Glutamatergic neuron (in vitro differentiated cells): ENCODE data around the gene ARHGAP25. TPM values are rescaled to one million over a fixed set of nuclear protein-coding genes. Genes with fewer than 3 reads are reported as not detected.

ENCODE experiments used
- DNase-seq: peaks from one replicate; pipeline ENCODE4 v3.0.0; 2022
- H3K27ac Mint-ChIP-seq: one replicate; pipeline ENCODE4 v1.8.0; 2020; ENCODE audit warnings: mild to moderate bottlenecking, mixed read lengths, inconsistent platforms; ENCODE audit not compliant: unreplicated experiment
- H3K27me3 Mint-ChIP-seq: one replicate; pipeline ENCODE4 v1.8.0; 2020; ENCODE audit warnings: mild to moderate bottlenecking, moderate library complexity, mixed read lengths, inconsistent platforms; ENCODE audit not compliant: unreplicated experiment
- H3K36me3 Mint-ChIP-seq: one replicate; pipeline ENCODE4 v1.8.0; 2020; ENCODE audit warnings: mild to moderate bottlenecking, mixed read lengths, inconsistent platforms; ENCODE audit not compliant: unreplicated experiment
- H3K4me1 Mint-ChIP-seq: one replicate; pipeline ENCODE4 v1.8.0; 2020; ENCODE audit warnings: mild to moderate bottlenecking, low read depth, mixed read lengths, inconsistent platforms; ENCODE audit not compliant: unreplicated experiment
- H3K4me3 Mint-ChIP-seq: one replicate; pipeline ENCODE4 v1.8.0; 2020; ENCODE audit warnings: mild to moderate bottlenecking, mixed read lengths, inconsistent platforms; ENCODE audit not compliant: unreplicated experiment
- H3K9me3 Mint-ChIP-seq: one replicate; pipeline ENCODE4 v1.8.0; 2020; ENCODE audit warnings: mild to moderate bottlenecking, moderate library complexity, mixed read lengths, inconsistent platforms; ENCODE audit not compliant: unreplicated experiment
- CTCF ChIP-seq: fragments of 200-600 bp; sonication (generic); IDR thresholded peaks from one replicate; pipeline ENCODE4 v1.5.0; 2021; ENCODE audit not compliant: partially characterized antibody, unreplicated experiment
- total RNA-seq: library from RNA; stranded (reverse); fragmentation: NEBNext Ultra II Directional; extraction: Animal tissue kit (Norgen Biotek cat#: 25700); gene quantifications from one replicate; pipeline ENCODE4 v1.2.1, GENCODE V29; 2021; ENCODE audit not compliant: unreplicated experiment

Gene ARHGAP25
- total RNA-seq, 1 donor from 2014 or later, result 1.4 TPM

DNA sequence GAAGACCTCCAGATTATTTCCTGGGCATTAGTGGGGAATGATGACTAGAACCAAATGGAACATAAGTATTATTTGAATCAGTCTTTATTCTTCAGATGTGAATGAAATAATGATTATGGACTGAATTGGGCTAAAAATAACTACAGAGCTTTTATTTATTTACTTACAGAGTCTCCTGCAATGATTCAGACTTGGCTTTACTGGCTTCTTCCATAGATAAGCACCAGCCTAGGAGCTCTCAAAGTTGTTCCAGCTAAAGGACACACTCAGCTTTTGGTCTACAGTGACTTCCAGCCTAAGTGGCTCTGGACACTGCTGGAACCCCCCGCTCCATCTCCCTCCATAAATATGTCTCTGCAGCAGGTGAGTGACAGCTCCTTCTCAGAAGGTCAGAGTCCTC lies 24.3 kb upstream of the ARHGAP25 start:
- no peaks in the 10 kb centered on the region for H3K9me3 Mint-ChIP-seq
- no peaks in the 10 kb centered on the region for H3K4me1 Mint-ChIP-seq
- no peak for TF ChIP-seq CTCF
- no peaks in the 10 kb centered on the region for H3K36me3 Mint-ChIP-seq
- H3K27ac Mint-ChIP-seq, result no peak overlapping the region
- H3K4me3 Mint-ChIP-seq, result no peak overlapping the region
- peaks cover 3% of the 10 kb centered on the region for H3K27me3 Mint-ChIP-seq
- no peak for DNase-seq

DNA sequence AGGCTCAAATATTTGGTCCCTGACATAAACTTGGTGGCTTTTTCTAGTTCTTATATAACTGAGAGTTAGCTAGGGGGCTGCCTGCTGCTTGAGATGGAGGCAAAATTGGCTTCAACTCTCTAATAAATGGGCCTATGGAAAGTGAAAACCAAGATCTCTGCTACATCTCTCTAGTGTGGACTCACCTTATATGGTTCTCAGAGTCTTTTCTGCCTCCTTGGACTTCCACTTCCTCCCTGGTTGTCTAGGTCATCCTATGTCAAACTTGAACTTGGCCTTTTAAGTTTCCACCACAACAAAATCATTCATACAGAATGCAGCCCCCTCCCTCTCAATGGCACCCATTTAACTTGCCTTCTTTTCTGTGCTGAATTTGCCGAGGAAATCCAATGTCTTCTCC lies 23.9 kb upstream of the ARHGAP25 start:
- no peak overlapping the region for H3K27ac Mint-ChIP-seq
- no peak for DNase-seq
- TF ChIP-seq CTCF, result no peak
- no peak overlapping the region for H3K4me3 Mint-ChIP-seq
- peaks cover 3% of the 10 kb centered on the region for H3K27me3 Mint-ChIP-seq
- H3K36me3 Mint-ChIP-seq, result no peaks in the 10 kb centered on the region
- no peaks in the 10 kb centered on the region for H3K4me1 Mint-ChIP-seq
- H3K9me3 Mint-ChIP-seq, result no peaks in the 10 kb centered on the region

DNA sequence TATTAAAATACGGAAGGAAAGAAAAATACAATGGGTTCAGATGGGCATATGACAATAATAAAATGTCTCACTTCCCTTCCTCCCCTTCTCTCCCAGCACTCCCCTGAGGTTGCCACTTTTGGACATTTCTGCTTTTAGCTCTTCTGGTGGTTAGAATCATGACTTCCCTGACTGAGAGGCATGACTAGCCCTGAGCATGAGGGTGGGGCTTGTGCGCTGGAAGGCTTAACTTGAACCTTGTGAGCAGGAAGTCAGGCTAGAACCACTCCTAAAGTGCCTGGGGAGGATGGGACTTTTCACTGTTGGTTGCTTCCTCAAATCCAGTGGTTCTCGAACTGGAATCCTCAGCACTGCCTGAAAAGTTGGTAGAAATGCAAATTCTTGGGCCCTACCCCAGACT lies 19.7 kb upstream of the ARHGAP25 start:
- no peaks in the 10 kb centered on the region for H3K36me3 Mint-ChIP-seq
- peaks cover 3% of the 10 kb centered on the region for H3K27me3 Mint-ChIP-seq
- DNase-seq, result no peak
- no peaks in the 10 kb centered on the region for H3K9me3 Mint-ChIP-seq
- no peak overlapping the region for H3K4me3 Mint-ChIP-seq
- no peaks in the 10 kb centered on the region for H3K4me1 Mint-ChIP-seq
- TF ChIP-seq CTCF, result no peak
- H3K27ac Mint-ChIP-seq, result no peak overlapping the region

GRCh38 chr2:68715353-68716041 lies 19.1 kb upstream of the ARHGAP25 start:
- no peaks in the 10 kb centered on the region for H3K4me1 Mint-ChIP-seq
- H3K4me3 Mint-ChIP-seq, result no peak overlapping the region
- TF ChIP-seq CTCF, result peak; percentile 62
- no peaks in the 10 kb centered on the region for H3K9me3 Mint-ChIP-seq
- peaks cover 4% of the 10 kb centered on the region for H3K27me3 Mint-ChIP-seq
- H3K27ac Mint-ChIP-seq, result no peak overlapping the region
- no peaks in the 10 kb centered on the region for H3K36me3 Mint-ChIP-seq
- peak; percentile 64 for DNase-seq

DNA sequence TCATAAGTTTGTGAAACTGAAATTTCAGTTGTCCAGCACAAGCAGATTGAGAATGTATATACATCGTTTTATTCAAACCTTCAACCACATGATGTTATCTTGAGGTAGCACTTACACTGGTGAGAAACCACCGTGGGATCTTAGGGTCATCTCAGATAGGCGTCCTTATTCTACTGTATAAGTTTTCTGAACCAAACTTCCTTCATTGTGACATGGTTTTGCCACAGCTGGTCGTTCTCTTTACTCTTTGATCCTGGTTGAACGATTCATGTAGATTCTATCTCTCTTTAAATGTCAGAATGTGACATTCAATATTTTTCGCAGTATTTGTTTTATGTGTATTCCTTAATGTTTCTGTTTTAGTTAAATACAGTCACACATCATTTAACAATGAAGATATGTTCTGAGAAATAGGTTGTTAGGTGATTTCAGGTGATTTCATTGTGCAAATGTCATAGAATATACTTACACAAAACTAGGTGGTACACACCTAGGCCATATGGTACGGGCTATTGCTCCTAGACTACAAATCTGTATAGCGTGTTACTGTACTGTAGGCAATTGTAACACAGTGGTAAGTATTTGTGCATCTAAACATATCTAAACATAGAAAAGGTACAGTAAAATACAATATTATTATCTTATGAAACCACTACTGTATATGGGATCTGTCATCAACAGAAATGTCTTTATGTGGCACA lies 17.9 kb upstream of the ARHGAP25 start:
- no peak for DNase-seq
- Mint-ChIP-seq H3K36me3 (no peaks in the 10 kb centered on the region), H3K4me1 (no peaks in the 10 kb centered on the region), H3K27ac (no peak overlapping the region), H3K4me3 (no peak overlapping the region), H3K9me3 (no peaks in the 10 kb centered on the region), H3K27me3 (peaks cover 2% of the 10 kb centered on the region)
- TF ChIP-seq CTCF, result no peak
